Omental fat pad (tissue), 4 donors: ENCODE measurements around the gene SCLY. TPM values are rescaled to one million over a fixed set of nuclear protein-coding genes. Genes with fewer than 3 reads are reported as not detected.

Experiments
- ATAC-seq: fragments of 150-250 bp; one replicate; pipeline ENCODE4 v1.9.1; 2016; ENCODE audit warnings: mild to moderate bottlenecking, moderate library complexity; ENCODE audit not compliant: low FRiP score
- DNase-seq: peaks from one replicate; pipeline ENCODE4 v3.0.0-alpha.2; 2019; ENCODE audit warnings: low spot score
- CTCF ChIP-seq, 3 donors: fragments of 450-650 bp; IDR thresholded peaks; one replicate each; pipeline ENCODE4 v1.5.1; 2016 to 2017; ENCODE audit warnings: antibody characterized with exemption in 3 of 3, mild to moderate bottlenecking in 3 of 3, moderate library complexity in 2 of 3
- total RNA-seq, 4 donors: library from RNA; depleted of rRNA; stranded (reverse); fragments of >200 nt; gene quantifications; one replicate each; pipeline ENCODE4 v1.1.0, GENCODE V29; 2016

Gene SCLY
- total RNA-seq, 4 donors from 2014 or later: 7.3 to 15.8 (median 12.5) TPM

- TF ChIP-seq CTCF (IDR thresholded peaks at IDR 0.05): no peak
- ATAC-seq (no peak), DNase-seq (no peak)
Observed at GRCh38 chr2:238091436-238092060, 30.7 kb downstream of the SCLY start.

GRCh38 chr2:238092486-238093035 is 31.8 kb downstream of the SCLY start:
- no peak for TF ChIP-seq CTCF (IDR thresholded peaks at IDR 0.05)
- no peak for ATAC-seq
- no peak for DNase-seq

- TF ChIP-seq CTCF (IDR thresholded peaks at IDR 0.05): no peak
- ATAC-seq (no peak), DNase-seq (no peak)
Observed at GRCh38 chr2:238093181-238094140, 32.7 kb downstream of the SCLY start.

GRCh38 chr2:238094438-238095022 is 33.7 kb downstream of the SCLY start:
- no peak for TF ChIP-seq CTCF (IDR thresholded peaks at IDR 0.05)
- DNase-seq: no peak
- no peak for ATAC-seq

- no peak for TF ChIP-seq CTCF (IDR thresholded peaks at IDR 0.05)
- DNase-seq: no peak
- no peak for ATAC-seq
Observed at GRCh38 chr2:238095143-238095542, 34.3 kb downstream of the SCLY start.

GRCh38 chr2:238096311-238097011 is 35.7 kb downstream of the SCLY start:
- ATAC-seq (no peak), DNase-seq (no peak)
- no peak for TF ChIP-seq CTCF (IDR thresholded peaks at IDR 0.05)
